GM12878 (cell line): ENCODE data around the gene UVRAG. TPM values are rescaled to one million over a fixed set of nuclear protein-coding genes. Genes with fewer than 3 reads are reported as not detected.
A peak's percentile ranks its signal among the peaks of the same experiment; 100 is the strongest.

Experiments
- ATAC-seq: fragments of 200-7000 bp; cut with Tn5 transposase; 3 replicates; pipeline ENCODE4 v1.9.1; 2020; ENCODE audit warnings: mild to moderate bottlenecking, moderate library complexity
- BruUV-seq: library from RNA; stranded (reverse); fragments of 400-500 nt; replicated peaks from 2 replicates; lab custom pipeline; 2021; lab: Mats Ljungman, UMichigan
- CTCF ChIA-PET: fragments of 300-600 bp; sonication (Branson Sonifier 250); formaldehyde crosslinking; extraction: SDS; loops from one replicate; lab custom pipeline; 2021; ENCODE audit warnings: inconsistent platforms; lab: Yijun Ruan, JAX
- POLR2A ChIA-PET: fragments of 350-600 bp; formaldehyde crosslinking; extraction: SDS; loops from one replicate; lab custom pipeline; 2021; ENCODE audit warnings: inconsistent platforms; lab: Charles Lee
- RAD21 ChIA-PET: fragments of 300-600 bp; sonication (Branson Sonifier 250); formaldehyde crosslinking; loops from one replicate; lab custom pipeline; 2023; ENCODE audit warnings: antibody characterized with exemption; ENCODE audit not compliant: unreplicated experiment; lab: Charles Lee
- SMC1A ChIA-PET: fragments of 300-600 bp; sonication (Branson Sonifier 250); formaldehyde crosslinking; loops from one replicate; lab custom pipeline; 2023; ENCODE audit not compliant: unreplicated experiment, uncharacterized antibody; lab: Charles Lee
- DNase-seq: peaks from one replicate; pipeline ENCODE4 v3.0.0-alpha.2; 2011; ENCODE audit warnings: low read depth, low spot score
- FAIRE-seq: peaks from 3 replicates; lab custom pipeline; 2011; peaks lifted over from hg19 to GRCh38; lab: Jason Lieb, UNC
- H2AFZ ChIP-seq: 2 replicates; pipeline ENCODE4 v1.6.0; 2011; ENCODE audit warnings: low read depth, low read length, control low read depth; ENCODE audit not compliant: control insufficient read depth
- H3K27ac ChIP-seq: 2 replicates; pipeline ENCODE4 v1.5.1; 2011; ENCODE audit warnings: control low read depth; ENCODE audit not compliant: control insufficient read depth, insufficient read depth
- H3K27me3 ChIP-seq, 2 experiments: replicated peaks in 1 of 2; 2 replicates each; pipeline versions ENCODE4 v1.6.0 to v1.6.1; 2011; ENCODE audit warnings: low read length in 1 of 2; ENCODE audit not compliant: control insufficient read depth in 2 of 2, insufficient read depth in 2 of 2
- H3K36me3 ChIP-seq, 2 experiments: 2 replicates each; pipeline ENCODE4 v1.5.1; 2011; ENCODE audit warnings: low read length in 1 of 2; ENCODE audit not compliant: control insufficient read depth in 2 of 2, insufficient read depth in 2 of 2
- H3K4me1 ChIP-seq: 2 replicates; pipeline ENCODE4 v1.6.1; 2011; ENCODE audit warnings: mild to moderate bottlenecking, low read length, moderate library complexity, mixed read lengths; ENCODE audit not compliant: control insufficient read depth, insufficient read depth
- H3K4me2 ChIP-seq: 2 replicates; pipeline ENCODE4 v1.6.0; 2011; ENCODE audit warnings: control low read depth; ENCODE audit not compliant: control insufficient read depth, insufficient read depth
- H3K4me3 ChIP-seq: fragments of 200-600 bp; sonication (generic); 2 replicates; pipeline ENCODE4 v1.5.1; 2016
- H3K79me2 ChIP-seq: 2 replicates; pipeline ENCODE4 v1.6.0; 2011; ENCODE audit warnings: low read length; ENCODE audit not compliant: control insufficient read depth, insufficient read depth
- H3K9ac ChIP-seq: 2 replicates; pipeline ENCODE4 v1.8.0; 2011; ENCODE audit warnings: low read length, control low read depth, mixed read lengths; ENCODE audit not compliant: control insufficient read depth, insufficient read depth
- H3K9me3 ChIP-seq: replicated peaks from 3 replicates; pipeline ENCODE4 v1.5.1; 2011; ENCODE audit warnings: mild to moderate bottlenecking, low read length; ENCODE audit not compliant: control insufficient read depth, insufficient read depth
- H4K20me1 ChIP-seq: 2 replicates; pipeline ENCODE4 v1.6.0; 2011; ENCODE audit not compliant: control insufficient read depth, insufficient read depth
- CBFB ChIP-seq: IDR thresholded peaks from 2 replicates; pipeline ENCODE4 v1.6.1; 2016; ENCODE audit warnings: antibody characterized with exemption, low read depth
- EED ChIP-seq: sonication (generic); IDR thresholded peaks from 2 replicates; pipeline ENCODE4 v1.6.1; 2016; ENCODE audit warnings: antibody characterized with exemption, low read depth
- IKZF1 ChIP-seq: fragments of 450-650 bp; conservative IDR thresholded peaks from 2 replicates; pipeline ENCODE4 v1.6.1; 2017; ENCODE audit warnings: antibody characterized with exemption, mild to moderate bottlenecking
- IKZF2 ChIP-seq, 2 experiments: fragments of 450-650 bp; IDR thresholded peaks; 2 replicates each; pipeline ENCODE4 v1.6.1; 2017; ENCODE audit warnings: mild to moderate bottlenecking in 2 of 2, moderate library complexity in 2 of 2
- KAT2A ChIP-seq: conservative IDR thresholded peaks from 2 replicates; pipeline ENCODE4 v1.6.1; 2011; ENCODE audit warnings: low read depth, low read length; ENCODE audit not compliant: control insufficient read depth
- POLR2AphosphoS5 ChIP-seq: IDR thresholded peaks from 2 replicates; pipeline ENCODE4 v1.6.1; 2011; ENCODE audit warnings: mild to moderate bottlenecking, low read length, inconsistent platforms
- SPI1 ChIP-seq: IDR thresholded peaks from 2 replicates; pipeline ENCODE4 v1.6.1; 2011; ENCODE audit warnings: low read depth, mild to moderate bottlenecking, low read length, moderate library complexity, borderline replicate concordance; ENCODE audit not compliant: insufficient read depth
- ZNF217 ChIP-seq: fragments of 450-650 bp; IDR thresholded peaks from 2 replicates; pipeline ENCODE4 v1.6.1; 2017; ENCODE audit warnings: antibody characterized with exemption, mild to moderate bottlenecking
- ZNF384 ChIP-seq: IDR thresholded peaks from 2 replicates; pipeline ENCODE4 v1.6.1; 2012; ENCODE audit warnings: low read depth, mild to moderate bottlenecking, low read length, improper control_type of control experiment, borderline replicate concordance
- WGBS: methylation state at CpG from one replicate; pipeline ENCODE4 v1.1.6; 2016; ENCODE audit warnings: low lambda C conversion rate; ENCODE audit not compliant: insufficient replicate concordance, insufficient coverage; ENCODE audit errors: missing lambda C conversion rate; 5-methylcytosine and 5-hydroxymethylcytosine counted together
- in situ Hi-C: fragments of 300-500 bp; cut with MboI; formaldehyde crosslinking; loops from 9 replicates; pipeline ENCODE4 v1.14.3; 2018; ENCODE audit warnings: mixed read lengths
- intact Hi-C: fragments of 100-400 bp; cut with micrococcal nuclease; formaldehyde crosslinking; loops from one replicate; pipeline ENCODE4 v1.14.2; 2022; ENCODE audit not compliant: unreplicated experiment
- polyA plus RNA-seq, 11 experiments: library from polyadenylated mRNA; depleted of rRNA in 4 of 11; unstranded in 6 of 11; stranded (reverse) in 5 of 11; fragments of >200 nt; fragmentation: Nextera tagmentation in 4 of 11; fragmentation: Illumina TruSeq in 1 of 11; extraction: Ambion mirVana in 4 of 11; extraction: Trizol in 1 of 11; gene quantifications; 1 replicate in 1 of 11; 2 replicates in 10 of 11; pipeline versions ENCODE4 v1.2.1 to v1.2.3, GENCODE V29; 2011 to 2016; ENCODE audit warnings: inconsistent platforms in 2 of 11, missing spikeins in 2 of 11, low read depth in 1 of 11
- total RNA-seq, 4 experiments: library from RNA; depleted of rRNA in 3 of 4; stranded (reverse); fragments of >200 nt in 3 of 4; fragmentation: Illumina TruSeq in 1 of 4; extraction: Trizol in 1 of 4; gene quantifications; 2 replicates each; pipeline versions ENCODE4 v1.2.1 to v1.2.3, GENCODE V29; 2013 to 2021
- TF ChIP-seq, protein P1 (sequence below): fragments of 450-650 bp; IDR thresholded peaks from 2 replicates; pipeline ENCODE4 v1.6.1; 2017; ENCODE audit warnings: low read depth, mild to moderate bottlenecking, moderate library complexity
- TF ChIP-seq, protein P2 (sequence below): IDR thresholded peaks from 2 replicates; pipeline ENCODE4 v1.6.1; 2012; ENCODE audit warnings: low read depth, low read length, improper control_type of control experiment

Gene UVRAG
- total and polyA plus RNA-seq, 10 of the 15 experiments (the other 5 are each of a cell fraction or from before 2014, with no cell fraction given): 7.0 to 43.4 (median 37.0) TPM

DNA sequence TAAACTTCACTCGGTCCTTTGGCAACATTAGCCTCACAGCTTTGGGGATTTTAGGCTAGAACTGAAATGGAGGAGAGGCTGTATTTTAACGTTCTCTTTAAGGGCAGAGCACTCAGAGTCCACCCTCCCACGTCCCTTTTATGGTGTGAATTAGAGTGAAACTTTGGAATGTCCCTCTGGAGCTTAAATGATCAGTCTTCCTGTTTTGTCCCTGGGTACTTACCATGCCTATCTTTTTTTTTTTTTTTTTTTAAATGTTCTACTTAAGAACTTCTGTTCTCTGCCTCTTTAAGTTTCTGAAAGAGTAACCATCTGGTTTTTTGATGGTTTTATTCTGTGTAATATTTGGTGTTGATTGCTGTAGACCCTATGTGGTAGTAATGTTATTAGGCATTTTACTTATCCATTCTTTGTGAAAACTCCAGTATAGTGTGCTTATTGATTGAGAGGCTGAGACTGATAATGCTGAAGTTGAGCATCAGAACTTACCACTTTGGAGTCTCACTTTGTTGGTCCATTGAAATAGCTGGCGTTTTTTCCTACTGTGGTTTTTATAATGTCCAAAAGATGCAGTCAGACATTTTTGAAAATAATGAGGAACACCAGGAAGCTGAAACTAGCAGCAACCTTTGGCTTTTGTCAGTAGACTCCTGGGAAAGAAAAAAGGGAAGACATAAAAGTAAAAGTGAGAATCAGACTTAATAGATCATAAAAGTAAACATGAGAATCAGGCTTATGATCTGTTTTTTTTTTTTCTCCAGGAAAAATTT, 11.6 kb downstream of the UVRAG start:
- TF ChIP-seq, protein P1, sequence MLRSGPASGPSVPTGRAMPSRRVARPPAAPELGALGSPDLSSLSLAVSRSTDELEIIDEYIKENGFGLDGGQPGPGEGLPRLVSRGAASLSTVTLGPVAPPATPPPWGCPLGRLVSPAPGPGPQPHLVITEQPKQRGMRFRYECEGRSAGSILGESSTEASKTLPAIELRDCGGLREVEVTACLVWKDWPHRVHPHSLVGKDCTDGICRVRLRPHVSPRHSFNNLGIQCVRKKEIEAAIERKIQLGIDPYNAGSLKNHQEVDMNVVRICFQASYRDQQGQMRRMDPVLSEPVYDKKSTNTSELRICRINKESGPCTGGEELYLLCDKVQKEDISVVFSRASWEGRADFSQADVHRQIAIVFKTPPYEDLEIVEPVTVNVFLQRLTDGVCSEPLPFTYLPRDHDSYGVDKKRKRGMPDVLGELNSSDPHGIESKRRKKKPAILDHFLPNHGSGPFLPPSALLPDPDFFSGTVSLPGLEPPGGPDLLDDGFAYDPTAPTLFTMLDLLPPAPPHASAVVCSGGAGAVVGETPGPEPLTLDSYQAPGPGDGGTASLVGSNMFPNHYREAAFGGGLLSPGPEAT: peak; percentile 75
- peak; percentile 66 for TF ChIP-seq IKZF1
- no peak for TF ChIP-seq ZNF217
- TF ChIP-seq, protein P2, sequence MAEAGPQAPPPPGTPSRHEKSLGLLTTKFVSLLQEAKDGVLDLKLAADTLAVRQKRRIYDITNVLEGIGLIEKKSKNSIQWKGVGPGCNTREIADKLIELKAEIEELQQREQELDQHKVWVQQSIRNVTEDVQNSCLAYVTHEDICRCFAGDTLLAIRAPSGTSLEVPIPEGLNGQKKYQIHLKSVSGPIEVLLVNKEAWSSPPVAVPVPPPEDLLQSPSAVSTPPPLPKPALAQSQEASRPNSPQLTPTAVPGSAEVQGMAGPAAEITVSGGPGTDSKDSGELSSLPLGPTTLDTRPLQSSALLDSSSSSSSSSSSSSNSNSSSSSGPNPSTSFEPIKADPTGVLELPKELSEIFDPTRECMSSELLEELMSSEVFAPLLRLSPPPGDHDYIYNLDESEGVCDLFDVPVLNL: no peak
- no peak for TF ChIP-seq POLR2AphosphoS5
- TF ChIP-seq EED: peak; percentile 68
- no peak for TF ChIP-seq KAT2A
- peak; percentile 58; a peak in 2 of 4 replicates for TF ChIP-seq IKZF2 (IDR thresholded peaks at IDR 0.05)
- peak; percentile 20; the same call in 1 of the 2 replicates for TF ChIP-seq SPI1
- TF ChIP-seq CBFB: no peak
- peak; percentile 68 for TF ChIP-seq ZNF384
- TF ChIP-seq, all 136 proteins: peak for 6
- Histone ChIP-seq H2AFZ (no peak overlapping the region), H3K4me2 (peak overlapping the region; percentile 94), H3K4me1 (peaks cover 35% of the 10 kb centered on the region), H3K9me3 (peaks cover 4% of the 10 kb centered on the region; the same call in 2 of the 3 replicates), H3K36me3 (peaks cover 0 to 29% of the 10 kb centered on the region in 2 experiments; a peak in 2 of 4 replicates), H3K4me3 (peak overlapping the region; percentile 63; the same call in 1 of the 2 replicates), H3K27me3 (no peaks in the 10 kb centered on the region), H3K27ac (peak overlapping the region; percentile 92), H3K79me2 (peaks cover 87% of the 10 kb centered on the region), H4K20me1 (no peaks in the 10 kb centered on the region), H3K9ac (peak overlapping the region; percentile 59)
- POLR2A ChIA-PET: interaction anchor here (0.6 to 8.2 kb wide), 8 partner anchors 9 to 264 kb away, joined by 3 to 173 read pairs (median 4); partner anchors contain the start of gene UVRAG
- TSS peak; percentile 7 for BruUV-seq
- in situ Hi-C loops: no loop called here
- no peak for DNase-seq
- CTCF ChIA-PET: interaction anchor here (0.6 to 13.0 kb wide), 7 partner anchors 9 to 498 kb away, joined by 4 to 131 read pairs (median 4); no protein-coding TSS in a partner anchor
- no peak for FAIRE-seq
- intact Hi-C loops: no loop called here
- 1% methylated on average over 4 of the region's 4 CpGs for WGBS
- SMC1A ChIA-PET: interaction anchor here (0.8 to 7.8 kb wide), 11 partner anchors 9 to 117 kb away, joined by 3 to 100 read pairs (median 4); partner anchors contain the start of gene UVRAG
- RAD21 ChIA-PET: interaction anchor here (0.7 to 7.6 kb wide), 7 partner anchors 10 to 308 kb away, joined by 3 to 111 read pairs (median 4); partner anchors contain the start of gene UVRAG
- peak; percentile 11 for ATAC-seq
